ENCODE results near the gene SGF29. TPM values are rescaled to one million over a fixed set of nuclear protein-coding genes. Genes with fewer than 3 reads are reported as not detected.
"Not testable (repeated sequence)": the region's sequence is repeated elsewhere in the genome, so short reads cannot be mapped to it uniquely, and the experiment has no call there.

Gene SGF29
- total and polyA plus RNA-seq, 2 donors (not counting 1 experiment from before 2014, with no cell fraction given), result 1.6 to 6.9 TPM

DNA sequence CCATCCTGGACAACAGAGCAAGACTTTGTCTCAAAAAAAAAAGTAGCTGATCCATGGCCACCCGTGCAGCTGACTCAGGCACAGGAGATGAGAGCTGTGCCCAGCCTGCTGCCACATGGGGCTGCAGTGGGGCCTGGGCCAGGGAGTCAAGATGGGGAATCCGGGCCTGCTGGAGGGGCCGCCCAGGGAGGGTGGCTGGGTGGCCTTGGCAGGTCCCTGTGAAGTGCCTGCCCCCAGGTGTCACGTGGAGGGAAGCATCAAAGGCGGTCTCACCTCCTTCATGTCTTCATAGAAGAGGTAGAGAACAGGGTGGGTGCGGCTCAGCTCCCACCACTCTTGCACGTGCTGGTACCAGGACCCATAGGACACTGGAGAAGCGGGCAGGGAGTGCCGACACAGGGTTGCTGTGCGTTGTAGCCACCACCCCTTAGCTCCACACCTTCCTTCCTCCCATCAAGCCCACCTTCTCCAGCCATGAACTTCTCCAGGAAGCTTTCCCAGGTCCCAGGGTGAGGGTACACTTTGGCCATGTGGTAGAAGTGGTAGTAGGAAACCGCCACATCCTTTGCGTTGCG lies 39.3 kb downstream of the SGF29 start:
- Histone ChIP-seq H3K79me2 (ENCODE audit: control insufficient read depth, insufficient read depth, low read length) (no peaks in the 10 kb centered on the region), H4K20me1 (ENCODE audit: control insufficient read depth, extremely low read depth, insufficient read depth, low read length) (no peaks in the 10 kb centered on the region), H3K9ac (ENCODE audit: insufficient read depth, low read length) (no peak overlapping the region), H3K4me2 (ENCODE audit: extremely low read depth, insufficient read depth, low read length) (no peak overlapping the region), H2AFZ (ENCODE audit: low read length) (no peak overlapping the region), H3K36me3 (ENCODE audit: control insufficient read depth, insufficient read depth, low read length) (no peaks in the 10 kb centered on the region), H3K4me1 (ENCODE audit: control insufficient read depth, extremely low read depth, insufficient read depth, low read length) (no peaks in the 10 kb centered on the region), H3K27me3 (ENCODE audit: control insufficient read depth, insufficient read depth, low read length) (no peaks in the 10 kb centered on the region), H3K9me3 (ENCODE audit: control insufficient read depth, insufficient read depth, low read depth, low read length) (no peaks in the 10 kb centered on the region), H3K27ac (ENCODE audit: insufficient read depth, low read length) (no peak overlapping the region), H3K4me3 (replicated peaks in 1 of 4; ENCODE audit: control extremely low read depth in 1 of 4, insufficient read depth in 1 of 4, low read depth in 3 of 4, low read length in 4 of 4) (no peak overlapping the region)
- DNase-seq (ENCODE audit: low read depth in 2 of 2), result no peak
- TF ChIP-seq, protein P1, sequence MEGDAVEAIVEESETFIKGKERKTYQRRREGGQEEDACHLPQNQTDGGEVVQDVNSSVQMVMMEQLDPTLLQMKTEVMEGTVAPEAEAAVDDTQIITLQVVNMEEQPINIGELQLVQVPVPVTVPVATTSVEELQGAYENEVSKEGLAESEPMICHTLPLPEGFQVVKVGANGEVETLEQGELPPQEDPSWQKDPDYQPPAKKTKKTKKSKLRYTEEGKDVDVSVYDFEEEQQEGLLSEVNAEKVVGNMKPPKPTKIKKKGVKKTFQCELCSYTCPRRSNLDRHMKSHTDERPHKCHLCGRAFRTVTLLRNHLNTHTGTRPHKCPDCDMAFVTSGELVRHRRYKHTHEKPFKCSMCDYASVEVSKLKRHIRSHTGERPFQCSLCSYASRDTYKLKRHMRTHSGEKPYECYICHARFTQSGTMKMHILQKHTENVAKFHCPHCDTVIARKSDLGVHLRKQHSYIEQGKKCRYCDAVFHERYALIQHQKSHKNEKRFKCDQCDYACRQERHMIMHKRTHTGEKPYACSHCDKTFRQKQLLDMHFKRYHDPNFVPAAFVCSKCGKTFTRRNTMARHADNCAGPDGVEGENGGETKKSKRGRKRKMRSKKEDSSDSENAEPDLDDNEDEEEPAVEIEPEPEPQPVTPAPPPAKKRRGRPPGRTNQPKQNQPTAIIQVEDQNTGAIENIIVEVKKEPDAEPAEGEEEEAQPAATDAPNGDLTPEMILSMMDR (conservative IDR thresholded peaks at IDR 0.05 in 1 of 2, IDR thresholded peaks at IDR 0.05 in 1 of 2; ENCODE audit: low read depth in 1 of 2, low read length in 2 of 2), result no peak
- TF ChIP-seq EZH2 (IDR thresholded peaks at IDR 0.05; ENCODE audit: low read length, missing control alignments), result no peak

DNA sequence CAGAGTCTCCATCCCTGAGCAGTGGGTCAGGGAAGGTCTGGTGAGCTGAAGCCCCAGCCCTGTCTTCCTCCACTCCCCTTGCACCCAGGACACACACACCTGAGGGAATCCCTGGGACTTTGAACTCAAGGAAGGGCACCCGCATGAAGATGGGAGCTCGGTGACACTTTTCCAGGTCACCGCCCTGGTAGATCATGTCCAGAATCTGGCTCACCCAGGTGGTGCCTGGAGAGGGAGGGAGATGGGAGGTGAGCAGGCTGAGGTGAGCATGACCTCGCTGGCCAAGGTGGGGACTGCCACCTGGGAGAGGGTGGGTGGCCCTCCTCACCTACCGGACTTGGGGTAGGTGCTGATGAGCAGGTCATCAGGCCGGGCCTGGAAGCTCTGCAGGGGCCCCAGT lies 41.7 kb downstream of the SGF29 start:
- not testable (repeated sequence) for H4K20me1 ChIP-seq (ENCODE audit: control insufficient read depth, extremely low read depth, insufficient read depth, low read length); H2AFZ ChIP-seq (ENCODE audit: low read length); H3K36me3 ChIP-seq (ENCODE audit: control insufficient read depth, insufficient read depth, low read length); H3K27me3 ChIP-seq (ENCODE audit: control insufficient read depth, insufficient read depth, low read length); H3K4me3 ChIP-seq (replicated peaks in 1 of 4; ENCODE audit: control extremely low read depth in 1 of 4, insufficient read depth in 1 of 4, low read depth in 3 of 4, low read length in 4 of 4); H3K9ac ChIP-seq (ENCODE audit: insufficient read depth, low read length); DNase-seq (ENCODE audit: low read depth in 2 of 2); H3K79me2 ChIP-seq (ENCODE audit: control insufficient read depth, insufficient read depth, low read length); H3K4me1 ChIP-seq (ENCODE audit: control insufficient read depth, extremely low read depth, insufficient read depth, low read length); H3K27ac ChIP-seq (ENCODE audit: insufficient read depth, low read length); H3K9me3 ChIP-seq (ENCODE audit: control insufficient read depth, insufficient read depth, low read depth, low read length); H3K4me2 ChIP-seq (ENCODE audit: extremely low read depth, insufficient read depth, low read length)

DNA sequence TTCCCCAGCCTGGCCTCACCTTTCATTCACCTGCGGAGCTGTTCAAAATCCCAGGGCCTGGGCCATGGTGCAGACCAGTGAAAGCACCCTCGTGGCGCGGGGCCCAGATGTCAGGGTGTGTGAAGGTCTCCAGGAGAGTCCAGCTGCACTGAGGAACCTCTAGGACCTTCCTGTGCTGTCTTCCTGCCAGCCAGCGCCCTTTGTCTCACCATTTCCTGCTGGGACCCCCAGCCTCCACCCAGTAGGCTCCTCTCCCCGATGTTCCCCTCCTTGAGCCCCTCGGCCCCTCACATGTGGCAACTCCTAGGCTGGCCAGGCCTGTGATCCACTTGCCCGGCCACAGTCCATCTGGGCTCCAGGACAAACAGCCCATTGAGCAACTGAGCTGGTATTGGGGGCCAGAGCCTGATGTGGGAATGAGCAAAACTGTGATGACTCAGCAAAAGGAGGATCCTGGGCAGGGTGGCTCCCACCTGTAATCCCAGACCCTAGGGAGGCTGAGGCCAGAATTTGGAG lies 42.5 kb downstream of the SGF29 start:
- Histone ChIP-seq H3K27ac (ENCODE audit: insufficient read depth, low read length) (no peak overlapping the region), H3K9me3 (ENCODE audit: control insufficient read depth, insufficient read depth, low read depth, low read length) (no peaks in the 10 kb centered on the region), H3K9ac (ENCODE audit: insufficient read depth, low read length) (no peak overlapping the region), H3K4me3 (replicated peaks in 1 of 4; ENCODE audit: control extremely low read depth in 1 of 4, insufficient read depth in 1 of 4, low read depth in 3 of 4, low read length in 4 of 4) (no peak overlapping the region), H2AFZ (ENCODE audit: low read length) (no peak overlapping the region), H3K36me3 (ENCODE audit: control insufficient read depth, insufficient read depth, low read length) (no peaks in the 10 kb centered on the region), H3K27me3 (ENCODE audit: control insufficient read depth, insufficient read depth, low read length) (no peaks in the 10 kb centered on the region), H3K4me1 (ENCODE audit: control insufficient read depth, extremely low read depth, insufficient read depth, low read length) (no peaks in the 10 kb centered on the region), H4K20me1 (ENCODE audit: control insufficient read depth, extremely low read depth, insufficient read depth, low read length) (no peaks in the 10 kb centered on the region), H3K4me2 (ENCODE audit: extremely low read depth, insufficient read depth, low read length) (no peak overlapping the region), H3K79me2 (ENCODE audit: control insufficient read depth, insufficient read depth, low read length) (no peaks in the 10 kb centered on the region)
- no peak for DNase-seq (ENCODE audit: low read depth in 2 of 2)
- TF ChIP-seq, protein P1 (conservative IDR thresholded peaks at IDR 0.05 in 1 of 2, IDR thresholded peaks at IDR 0.05 in 1 of 2; ENCODE audit: low read depth in 1 of 2, low read length in 2 of 2), result no peak
- no peak for TF ChIP-seq EZH2 (IDR thresholded peaks at IDR 0.05; ENCODE audit: low read length, missing control alignments)
